HepG2 (cell line): ENCODE measurements around the gene BAHCC1. TPM values are rescaled to one million over a fixed set of nuclear protein-coding genes. Genes with fewer than 3 reads are reported as not detected.
A peak's percentile ranks its signal among the peaks of the same experiment; 100 is the strongest.

Experiments used
- ATF7 ChIP-seq, 2 experiments: fragments of 450-650 bp in 1 of 2; sonication (generic) in 1 of 2; formaldehyde crosslinking in 1 of 2; IDR thresholded peaks; 2 replicates each; pipeline versions ENCODE4 v1.4.0 to v1.6.1; 2016 to 2020; ENCODE audit warnings: antibody characterized with exemption in 1 of 2, mild to moderate bottlenecking in 1 of 2, missing genetic modification reagents in 1 of 2
- IRX3 ChIP-seq: sonication (generic); formaldehyde crosslinking; IDR thresholded peaks from 2 replicates; pipeline ENCODE4 v1.8.1; 2023; ENCODE audit warnings: mild to moderate bottlenecking, low read depth, missing genetic modification reagents, borderline replicate concordance
- JDP2 ChIP-seq: sonication (generic); formaldehyde crosslinking; IDR thresholded peaks from 2 replicates; pipeline ENCODE4 v1.8.1; 2022; ENCODE audit warnings: missing genetic modification reagents, borderline replicate concordance
- KDM3A ChIP-seq: IDR thresholded peaks from 2 replicates; pipeline ENCODE4 v1.6.1; 2018; ENCODE audit warnings: low read depth, missing compliant biosample characterization
- NFAT5 ChIP-seq: sonication (generic); formaldehyde crosslinking; IDR thresholded peaks from 2 replicates; pipeline ENCODE4 v1.4.0; 2020; ENCODE audit warnings: missing genetic modification reagents
- PATZ1 ChIP-seq: sonication (generic); formaldehyde crosslinking; IDR thresholded peaks from 2 replicates; pipeline ENCODE4 v1.4.0; 2020; ENCODE audit warnings: missing genetic modification reagents
- SKIL ChIP-seq: sonication (generic); formaldehyde crosslinking; IDR thresholded peaks from 2 replicates; pipeline ENCODE4 v1.8.0; 2022; ENCODE audit warnings: missing genetic modification reagents, mild to moderate bottlenecking, moderate library complexity, borderline replicate concordance
- YY1 ChIP-seq: IDR thresholded peaks from 2 replicates; pipeline ENCODE4 v1.6.1; 2011; ENCODE audit warnings: low read length, low read depth, moderate library complexity, mild to moderate bottlenecking; ENCODE audit not compliant: insufficient read depth, insufficient replicate concordance
- ZBTB4 ChIP-seq: sonication (generic); formaldehyde crosslinking; IDR thresholded peaks from 2 replicates; pipeline ENCODE4 v1.4.0; 2020; ENCODE audit warnings: missing genetic modification reagents, mild to moderate bottlenecking, borderline replicate concordance
- ZNF282 ChIP-seq: fragments of 450-650 bp; IDR thresholded peaks from 2 replicates; pipeline ENCODE4 v1.6.1; 2018; ENCODE audit not compliant: partially characterized antibody
- ZNF446 ChIP-seq: sonication (generic); formaldehyde crosslinking; IDR thresholded peaks from 2 replicates; pipeline ENCODE4 v1.5.0; 2020; ENCODE audit warnings: mild to moderate bottlenecking, missing genetic modification reagents
- ZNF564 ChIP-seq: sonication (generic); formaldehyde crosslinking; IDR thresholded peaks from 2 replicates; pipeline ENCODE4 v1.8.1; 2023; ENCODE audit warnings: mild to moderate bottlenecking, missing genetic modification reagents
- ZNF704 ChIP-seq: sonication (generic); formaldehyde crosslinking; IDR thresholded peaks from 2 replicates; pipeline ENCODE4 v1.8.1; 2023; ENCODE audit warnings: mild to moderate bottlenecking, inconsistent platforms, moderate library complexity, missing genetic modification reagents, borderline replicate concordance
- polyA plus RNA-seq, 8 experiments: library from polyadenylated mRNA; depleted of rRNA in 3 of 8; stranded (reverse) in 7 of 8; unstranded in 1 of 8; fragments of >200 nt; fragmentation: Illumina TruSeq in 4 of 8; extraction: Trizol in 4 of 8; gene quantifications; 2 replicates each; pipeline versions ENCODE4 v1.2.1 to v1.2.3, GENCODE V29; 2011 to 2016; ENCODE audit warnings: low read depth in 4 of 8, missing spikeins in 1 of 8, mixed read lengths in 1 of 8; ENCODE audit not compliant: insufficient read depth in 1 of 8
- total RNA-seq, 5 experiments: library from RNA; depleted of rRNA; stranded (reverse); fragments of >200 nt; fragmentation: Illumina TruSeq; extraction: Trizol; gene quantifications; 2 replicates each; pipeline ENCODE4 v1.2.3, GENCODE V29; 2016; ENCODE audit warnings: low read depth in 1 of 5

BAHCC1 gene
- total and polyA plus RNA-seq, 2 of the 13 experiments (the other 11 are each of a cell fraction or from before 2014, with no cell fraction given), result 1.4 to 1.7 TPM

- TF ChIP-seq JDP2 (CRISPR knock-in tag) (no peak), NFAT5 (CRISPR knock-in tag) (0 out of 2 replicates have a peak, but pooled peaks have one; percentile 21), ZBTB4 (peak; percentile 24; the same call in 1 of the 2 replicates), ZNF564 (no peak), ATF7 (IDR thresholded peaks at IDR 0.05) (no peak), ATF7 (CRISPR knock-in tag; IDR thresholded peaks at IDR 0.05) (no peak), PATZ1 (peak; percentile 48), SKIL (CRISPR knock-in tag) (0 out of 2 replicates have a peak, but pooled peaks have one; percentile 2), IRX3 (CRISPR knock-in tag) (0 out of 2 replicates have a peak, but pooled peaks have one; percentile 29), ZNF704 (no peak), YY1 (peak; percentile 26), KDM3A (CRISPR knock-in tag) (no peak), ZNF446 (CRISPR knock-in tag) (no peak), ZNF282 (no peak)
Measured at GRCh38 chr17:81513753-81514488, 118.7 kb downstream of the BAHCC1 start (continued).
